H1 (cell line): ENCODE results near the gene OR6V1. TPM values are rescaled to one million over a fixed set of nuclear protein-coding genes. Genes with fewer than 3 reads are reported as not detected.

ENCODE experiments used
- CTCF ChIA-PET: fragments of 300-600 bp; sonication (Branson Sonifier 250); formaldehyde crosslinking; loops from one replicate; lab custom pipeline; 2021; ENCODE audit not compliant: partially characterized antibody; lab: Charles Lee
- POLR2A ChIA-PET: fragments of 300-600 bp; sonication (Branson Sonifier 250); formaldehyde crosslinking; loops from one replicate; lab custom pipeline; 2021; ENCODE audit warnings: inconsistent platforms; ENCODE audit not compliant: partially characterized antibody; lab: Charles Lee
- DNase-seq, 2 experiments: peaks; one replicate each; pipeline versions ENCODE4 v3.0.0 to v3.0.0-alpha.2; 2010 to 2022; ENCODE audit warnings: low spot score in 2 of 2, low read depth in 1 of 2, mixed read lengths in 1 of 2
- FAIRE-seq: peaks from 2 replicates; lab custom pipeline; 2011; peaks lifted over from hg19 to GRCh38; lab: Jason Lieb, UNC
- H2AFZ ChIP-seq: 2 replicates; pipeline ENCODE4 v1.8.1; 2012; ENCODE audit warnings: low read length, inconsistent platforms
- H2AK5ac ChIP-seq: 2 replicates; pipeline ENCODE4 v1.6.1; 2013; ENCODE audit warnings: low read depth, low read length
- H2BK120ac ChIP-seq: replicated peaks from 2 replicates; pipeline ENCODE3; 2013; ENCODE audit warnings: low read depth, low read length, inconsistent platforms
- H2BK12ac ChIP-seq: 2 replicates; pipeline ENCODE4 v1.6.1; 2013; ENCODE audit warnings: low read depth, low read length
- H2BK15ac ChIP-seq: 2 replicates; pipeline ENCODE4 v1.6.1; 2013; ENCODE audit warnings: low read length
- H2BK20ac ChIP-seq: 2 replicates; pipeline ENCODE4 v1.6.1; 2013; ENCODE audit warnings: low read length
- H2BK5ac ChIP-seq: 2 replicates; pipeline ENCODE4 v1.6.1; 2013; ENCODE audit warnings: low read depth, low read length
- H3K14ac ChIP-seq: 2 replicates; pipeline ENCODE4 v1.6.1; 2013; ENCODE audit warnings: inconsistent platforms; ENCODE audit not compliant: insufficient read length
- H3K18ac ChIP-seq: 2 replicates; pipeline ENCODE4 v1.6.1; 2013; ENCODE audit warnings: low read length; ENCODE audit errors: extremely low read depth
- H3K23ac ChIP-seq: 2 replicates; pipeline ENCODE4 v1.6.1; 2013; ENCODE audit warnings: inconsistent platforms; ENCODE audit not compliant: insufficient read length
- H3K23me2 ChIP-seq: 2 replicates; pipeline ENCODE4 v1.6.1; 2013; ENCODE audit warnings: low read depth, low read length
- H3K27ac ChIP-seq: 2 replicates; pipeline ENCODE4 v1.6.1; 2011; ENCODE audit warnings: low read depth, low read length, inconsistent platforms
- H3K27me3 ChIP-seq, 4 experiments: replicated peaks in 1 of 4; 1 replicate in 1 of 4; 2 replicates in 3 of 4; pipeline versions ENCODE4 v1.6.1 to v1.8.1; 2011 to 2013; ENCODE audit warnings: low read length in 3 of 4, mild to moderate bottlenecking in 3 of 4, inconsistent platforms in 2 of 4, mixed read lengths in 2 of 4, moderate library complexity in 1 of 4; ENCODE audit not compliant: control insufficient read depth in 3 of 4, insufficient read depth in 3 of 4; ENCODE audit errors: extremely low read depth in 1 of 4
- H3K36me3 ChIP-seq, 4 experiments: 2 replicates each; pipeline versions ENCODE4 v1.6.1 to v1.8.1; 2011 to 2013; ENCODE audit warnings: mild to moderate bottlenecking in 4 of 4, low read length in 3 of 4, moderate library complexity in 2 of 4, control low read depth in 1 of 4, inconsistent platforms in 1 of 4; ENCODE audit not compliant: insufficient read depth in 4 of 4, control insufficient read depth in 2 of 4
- H3K4ac ChIP-seq: replicated peaks from 2 replicates; pipeline ENCODE3; 2013; ENCODE audit warnings: low read length, low read depth, mixed read lengths, inconsistent platforms; ENCODE audit not compliant: insufficient read length
- H3K4me1 ChIP-seq, 4 experiments: replicated peaks in 1 of 4; 1 replicate in 1 of 4; 2 replicates in 3 of 4; pipeline versions ENCODE4 v1.6.1 to v1.8.1; 2011 to 2013; ENCODE audit warnings: low read length in 3 of 4, inconsistent platforms in 2 of 4, mixed read lengths in 1 of 4; ENCODE audit not compliant: insufficient read depth in 4 of 4, control insufficient read depth in 3 of 4
- H3K4me2 ChIP-seq, 2 experiments: 2 replicates each; pipeline versions ENCODE4 v1.6.1 to v1.8.1; 2011 to 2013; ENCODE audit warnings: low read depth in 2 of 2, low read length in 2 of 2, control low read depth in 1 of 2, inconsistent platforms in 1 of 2, mild to moderate bottlenecking in 1 of 2; ENCODE audit not compliant: insufficient read depth in 1 of 2
- H3K4me3 ChIP-seq, 4 experiments: fragments of 200-600, 300-600 bp in 1 of 4; sonication (generic), shearing (Covaris generic), sonication (Bioruptor Twin) in 1 of 4; 2 replicates each; pipeline versions ENCODE4 v1.5.1 to v1.8.1; 2011 to 2016; ENCODE audit warnings: low read length in 4 of 4, low read depth in 3 of 4, control low read depth in 2 of 4, inconsistent platforms in 2 of 4, mild to moderate bottlenecking in 2 of 4, mixed read lengths in 1 of 4, moderate library complexity in 1 of 4; ENCODE audit not compliant: insufficient read depth in 2 of 4; ENCODE audit errors: extremely low read depth in 1 of 4
- H3K56ac ChIP-seq: replicated peaks from 2 replicates; pipeline ENCODE3; 2013; ENCODE audit warnings: low read depth, mild to moderate bottlenecking, mixed read lengths, low read length, inconsistent platforms; ENCODE audit not compliant: insufficient read length
- H3K79me1 ChIP-seq: 2 replicates; pipeline ENCODE4 v1.6.1; 2013; ENCODE audit warnings: low read depth, low read length, control low read depth
- H3K79me2 ChIP-seq, 2 experiments: 2 replicates each; pipeline versions ENCODE4 v1.6.1 to v1.8.1; 2012 to 2013; ENCODE audit warnings: low read length in 2 of 2, mild to moderate bottlenecking in 2 of 2, inconsistent platforms in 1 of 2; ENCODE audit not compliant: insufficient read depth in 2 of 2, control insufficient read depth in 1 of 2
- H3K9ac ChIP-seq, 4 experiments: replicated peaks in 1 of 4; 1 replicate in 1 of 4; 2 replicates in 3 of 4; pipeline versions ENCODE4 v1.6.1 to v1.8.1; 2011 to 2013; ENCODE audit warnings: low read depth in 3 of 4, low read length in 3 of 4, control low read depth in 2 of 4, mild to moderate bottlenecking in 2 of 4, moderate library complexity in 2 of 4, inconsistent platforms in 1 of 4; ENCODE audit errors: extremely low read depth in 1 of 4
- H3K9me3 ChIP-seq, 2 experiments: 2 replicates each; pipeline versions ENCODE4 v1.6.1 to v1.8.1; 2012 to 2013; ENCODE audit warnings: mild to moderate bottlenecking in 2 of 2, moderate library complexity in 2 of 2, control low read depth in 1 of 2, inconsistent platforms in 1 of 2, low read depth in 1 of 2, low read length in 1 of 2, mixed read lengths in 1 of 2; ENCODE audit not compliant: insufficient read depth in 2 of 2
- H4K20me1 ChIP-seq, 2 experiments: replicated peaks in 1 of 2; 2 replicates each; pipeline versions ENCODE3 to v1.8.1; 2011 to 2013; ENCODE audit warnings: inconsistent platforms in 2 of 2, low read length in 2 of 2, mild to moderate bottlenecking in 1 of 2; ENCODE audit not compliant: insufficient read depth in 2 of 2, control insufficient read depth in 1 of 2
- H4K5ac ChIP-seq: 2 replicates; pipeline ENCODE4 v1.6.1; 2013; ENCODE audit warnings: low read length, low read depth, mixed read lengths, inconsistent platforms; ENCODE audit not compliant: insufficient read length
- H4K8ac ChIP-seq: 2 replicates; pipeline ENCODE4 v1.8.0; 2013; ENCODE audit warnings: mild to moderate bottlenecking, moderate library complexity, low read length, inconsistent platforms; ENCODE audit not compliant: insufficient read depth; ENCODE audit errors: extremely low read depth
- H4K91ac ChIP-seq: replicated peaks from 2 replicates; pipeline ENCODE3; 2013; ENCODE audit warnings: low read length, mixed read lengths, inconsistent platforms; ENCODE audit not compliant: insufficient read length
- CBX5 ChIP-seq: fragments of 300-800, 300-1000 bp; sonication (generic); IDR thresholded peaks from 2 replicates; pipeline ENCODE4 v1.7.1; 2016; ENCODE audit warnings: antibody characterized with exemption, low read length, low read depth
- CHD1 ChIP-seq: IDR thresholded peaks from 2 replicates; pipeline ENCODE4 v1.6.1; 2012; ENCODE audit warnings: low read depth, low read length, improper control_type of control experiment
- CREB1 ChIP-seq: IDR thresholded peaks from 2 replicates; pipeline ENCODE4 v1.6.1; 2012; ENCODE audit warnings: inconsistent platforms
- EGR1 ChIP-seq: IDR thresholded peaks from 2 replicates; pipeline ENCODE4 v1.6.1; 2011; ENCODE audit warnings: low read depth, low read length, borderline replicate concordance
- EZH2 ChIP-seq: fragments of 200-600 bp; sonication (generic); IDR thresholded peaks from 2 replicates; pipeline ENCODE4 v1.7.1; 2012; ENCODE audit warnings: low read depth, mild to moderate bottlenecking, moderate library complexity, low read length, inconsistent platforms; ENCODE audit not compliant: severe bottlenecking
- KDM5A ChIP-seq: fragments of 200-600 bp; IDR thresholded peaks from 2 replicates; pipeline ENCODE4 v1.7.1; 2012; ENCODE audit warnings: mild to moderate bottlenecking, low read length, inconsistent platforms, mixed read lengths
- NANOG ChIP-seq: IDR thresholded peaks from 2 replicates; pipeline ENCODE4 v1.6.1; 2011; ENCODE audit warnings: low read length, low read depth, mild to moderate bottlenecking, inconsistent platforms; ENCODE audit not compliant: insufficient read depth, poor library complexity, severe bottlenecking
- POLR2AphosphoS5 ChIP-seq: IDR thresholded peaks from 2 replicates; pipeline ENCODE4 v1.6.1; 2011; ENCODE audit warnings: low read depth, low read length
- RFX5 ChIP-seq: IDR thresholded peaks from 2 replicates; pipeline ENCODE4 v1.6.1; 2011; ENCODE audit warnings: low read depth, low read length, improper control_type of control experiment, borderline replicate concordance
- RXRA ChIP-seq: IDR thresholded peaks from 2 replicates; pipeline ENCODE4 v1.6.1; 2011; ENCODE audit warnings: low read depth, mild to moderate bottlenecking, low read length, moderate library complexity; ENCODE audit not compliant: insufficient read depth
- SIN3A ChIP-seq, 2 experiments: IDR thresholded peaks in 1 of 2; conservative IDR thresholded peaks in 1 of 2; 2 replicates each; pipeline ENCODE4 v1.6.1; 2011 to 2012; ENCODE audit warnings: low read length in 2 of 2, improper control_type of control experiment in 1 of 2, low read depth in 1 of 2, mild to moderate bottlenecking in 1 of 2
- TEAD4 ChIP-seq: IDR thresholded peaks from 2 replicates; pipeline ENCODE4 v1.6.1; 2012; ENCODE audit warnings: low read depth, low read length, inconsistent platforms, mixed read lengths
- WGBS, 2 experiments: shearing (Covaris generic) in 1 of 2; methylation state at CpG; one replicate each; pipeline versions ENCODE4 v1.1.6 to v1.1.7; 2013 to 2015; ENCODE audit warnings: low lambda C conversion rate in 2 of 2, mixed read lengths in 2 of 2, inconsistent platforms in 1 of 2, low coverage in 1 of 2, missing lambda C conversion rate in 1 of 2; ENCODE audit not compliant: insufficient replicate concordance in 2 of 2, insufficient coverage in 1 of 2, insufficient read length in 1 of 2; ENCODE audit errors: extremely low coverage in 1 of 2, missing lambda C conversion rate in 1 of 2; 5-methylcytosine and 5-hydroxymethylcytosine counted together
- polyA plus RNA-seq, 7 experiments: library from polyadenylated mRNA; depleted of rRNA in 3 of 7; stranded (reverse) in 5 of 7; unstranded in 2 of 7; fragments of >200 nt in 5 of 7; fragments of 200-250 nt in 2 of 7; gene quantifications; 1 replicate in 5 of 7; 2 replicates in 1 of 7; 4 replicates in 1 of 7; pipeline versions ENCODE4 v1.2.1 to v1.2.3, GENCODE V29; 2011 to 2013; ENCODE audit warnings: missing spikeins in 2 of 7, mixed read lengths in 2 of 7
- total RNA-seq: library from RNA; stranded (reverse); fragmentation: NEBNext Ultra II Directional; extraction: Animal tissue kit (Norgen Biotek cat#: 25700); gene quantifications from 2 replicates; pipeline ENCODE4 v1.2.1, GENCODE V29; 2021
- TF ChIP-seq, protein P1 (sequence below): IDR thresholded peaks from 2 replicates; pipeline ENCODE4 v1.6.1; 2012; ENCODE audit warnings: low read length, inconsistent platforms

The OR6V1 gene
- total and polyA plus RNA-seq, 2 of the 8 experiments (the other 6 are each of a cell fraction or from before 2014, with no cell fraction given): not detected

DNA sequence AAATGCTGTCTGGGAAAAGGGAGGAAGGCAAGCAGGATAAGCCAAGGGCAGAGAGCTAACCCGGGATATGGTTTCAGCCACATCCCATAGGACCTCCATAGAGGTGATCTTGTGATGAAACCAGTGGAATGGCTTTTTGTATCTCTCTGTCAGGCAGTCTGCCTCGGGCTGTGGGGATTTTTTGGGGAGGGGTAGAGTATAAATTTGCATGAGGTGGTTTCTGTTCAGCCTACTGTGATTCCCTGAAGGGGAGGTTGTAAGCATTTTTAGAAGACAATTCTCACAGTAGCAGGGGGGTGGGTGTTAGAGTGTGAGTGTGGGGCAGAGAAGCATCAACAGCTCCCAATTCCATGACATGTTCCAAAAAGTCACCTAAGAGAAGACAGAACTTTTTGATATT lies 37.1 kb upstream of the OR6V1 start:
- peaks cover 0 to 3% (median 0%) of the 10 kb centered on the region in 4 experiments; a peak in 1 of 7 replicates for H3K4me1 ChIP-seq
- H4K91ac ChIP-seq: no peak overlapping the region
- H3K56ac ChIP-seq: no peak overlapping the region
- no peak overlapping the region for H4K5ac ChIP-seq
- no peaks in the 10 kb centered on the region for H3K27me3 ChIP-seq
- H2BK20ac ChIP-seq: no peak overlapping the region
- no peak overlapping the region for H2BK12ac ChIP-seq
- H3K79me1 ChIP-seq: no peaks in the 10 kb centered on the region
- 85% methylated on average over 2 of the region's 2 CpGs; no CpG with 5 or more reads in 1 of the 2 experiments for WGBS, 2 experiments
- H3K4ac ChIP-seq: no peak overlapping the region
- H3K4me3 ChIP-seq: no peak overlapping the region
- ChIA-PET CTCF (interaction anchor here (1.0 to 19.0 kb wide), 7 partner anchors 9 to 204 kb away, joined by 3 to 480 read pairs (median 5); partner anchors contain the start of gene TAS2R40), POLR2A (no interaction called here)
- H3K9ac ChIP-seq: no peak overlapping the region
- no peaks in the 10 kb centered on the region for H3K9me3 ChIP-seq
- TF ChIP-seq EZH2 (no peak), CHD1 (no peak), TEAD4 (no peak), POLR2AphosphoS5 (no peak), RXRA (no peak), EGR1 (no peak), RFX5 (no peak), CREB1 (no peak), SIN3A (conservative IDR thresholded peaks at IDR 0.05 in 1 of 2, IDR thresholded peaks at IDR 0.05 in 1 of 2; ENCODE audit: low read depth in 1 of 2, low read length in 2 of 2) (no peak), NANOG (no peak), KDM5A (no peak), CBX5 (no peak)
- TF ChIP-seq, protein P1, sequence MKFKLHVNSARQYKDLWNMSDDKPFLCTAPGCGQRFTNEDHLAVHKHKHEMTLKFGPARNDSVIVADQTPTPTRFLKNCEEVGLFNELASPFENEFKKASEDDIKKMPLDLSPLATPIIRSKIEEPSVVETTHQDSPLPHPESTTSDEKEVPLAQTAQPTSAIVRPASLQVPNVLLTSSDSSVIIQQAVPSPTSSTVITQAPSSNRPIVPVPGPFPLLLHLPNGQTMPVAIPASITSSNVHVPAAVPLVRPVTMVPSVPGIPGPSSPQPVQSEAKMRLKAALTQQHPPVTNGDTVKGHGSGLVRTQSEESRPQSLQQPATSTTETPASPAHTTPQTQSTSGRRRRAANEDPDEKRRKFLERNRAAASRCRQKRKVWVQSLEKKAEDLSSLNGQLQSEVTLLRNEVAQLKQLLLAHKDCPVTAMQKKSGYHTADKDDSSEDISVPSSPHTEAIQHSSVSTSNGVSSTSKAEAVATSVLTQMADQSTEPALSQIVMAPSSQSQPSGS: no peak
- TF ChIP-seq, all 59 proteins: peak for 0
- H4K20me1 ChIP-seq: no peaks in the 10 kb centered on the region
- H3K18ac ChIP-seq: no peak overlapping the region
- no peaks in the 10 kb centered on the region for H3K79me2 ChIP-seq
- H2AFZ ChIP-seq: no peak overlapping the region
- no peak overlapping the region for H3K4me2 ChIP-seq
- FAIRE-seq (no peak), DNase-seq (no peak)
- H3K23ac ChIP-seq: no peak overlapping the region
- H2BK15ac ChIP-seq: no peak overlapping the region
- no peak overlapping the region for H4K8ac ChIP-seq
- H3K36me3 ChIP-seq: no peaks in the 10 kb centered on the region
- no peaks in the 10 kb centered on the region for H3K23me2 ChIP-seq
- H2BK5ac ChIP-seq: no peak overlapping the region
- H3K14ac ChIP-seq: no peak overlapping the region
- no peak overlapping the region for H2AK5ac ChIP-seq
- no peak overlapping the region for H2BK120ac ChIP-seq
- H3K27ac ChIP-seq: no peak overlapping the region
